ENCODE results near the gene DES.
"Not testable (repeated sequence)": the region's sequence is repeated elsewhere in the genome, so short reads cannot be mapped to it uniquely, and the experiment has no call there.

The DES gene

GRCh38 chr2:219399716-219400478 lies 18.3 kb upstream of the DES start:
- no peak for DNase-seq (ENCODE audit: low spot score)

GRCh38 chr2:219400562-219400961 lies 17.6 kb upstream of the DES start:
- DNase-seq (ENCODE audit: low spot score), result no peak

- no peak for DNase-seq (ENCODE audit: low spot score)
Observed at GRCh38 chr2:219401606-219402005, 16.6 kb upstream of the DES start.

GRCh38 chr2:219402665-219403515 lies 15.3 kb upstream of the DES start:
- peak; percentile 71 for DNase-seq (ENCODE audit: low spot score)

GRCh38 chr2:219403861-219404260 lies 14.3 kb upstream of the DES start:
- no peak for DNase-seq (ENCODE audit: low spot score)

- DNase-seq (ENCODE audit: low spot score), result no peak
Observed at GRCh38 chr2:219404291-219404910, 13.8 kb upstream of the DES start.

GRCh38 chr2:219404954-219405353 lies 13.2 kb upstream of the DES start:
- DNase-seq (ENCODE audit: low spot score), result no peak

GRCh38 chr2:219405451-219405850 lies 12.7 kb upstream of the DES start:
- DNase-seq (ENCODE audit: low spot score), result no peak

GRCh38 chr2:219405958-219406860 lies 12.0 kb upstream of the DES start:
- DNase-seq (ENCODE audit: low spot score), result no peak

- no peak for DNase-seq (ENCODE audit: low spot score)
Observed at GRCh38 chr2:219406861-219407230, 11.3 kb upstream of the DES start.

- not testable (repeated sequence) for DNase-seq (ENCODE audit: low spot score)
Observed at GRCh38 chr2:219407343-219407742, 10.8 kb upstream of the DES start.

- no peak for DNase-seq (ENCODE audit: low spot score)
Observed at GRCh38 chr2:219408204-219408603, 10.0 kb upstream of the DES start.

GRCh38 chr2:219408631-219409030 lies 9.5 kb upstream of the DES start:
- no peak for DNase-seq (ENCODE audit: low spot score)

- DNase-seq (ENCODE audit: low spot score), result no peak
Observed at GRCh38 chr2:219409619-219410018, 8.6 kb upstream of the DES start.

- no peak for DNase-seq (ENCODE audit: low spot score)
Observed at GRCh38 chr2:219410390-219410789, 7.8 kb upstream of the DES start.

GRCh38 chr2:219414857-219415256 lies 3.3 kb upstream of the DES start:
- DNase-seq (ENCODE audit: low spot score), result no peak

- no peak for DNase-seq (ENCODE audit: low spot score)
Observed at GRCh38 chr2:219415580-219416234, 2.5 kb upstream of the DES start.

GRCh38 chr2:219416235-219416602 lies 2.0 kb upstream of the DES start:
- no peak for DNase-seq (ENCODE audit: low spot score)

- DNase-seq (ENCODE audit: low spot score), result no peak
Observed at GRCh38 chr2:219416938-219417337, 1.2 kb upstream of the DES start.

GRCh38 chr2:219417374-219417773 lies 803 bp upstream of the DES start:
- no peak for DNase-seq (ENCODE audit: low spot score)

GRCh38 chr2:219419012-219419324 lies 791 bp downstream of the DES start:
- DNase-seq (ENCODE audit: low spot score), result no peak

All from CD4-positive, alpha-beta T cell treated with Interleukin-2 at 100 ng/mL for 4 hours (primary cell).